Measurements from ENCODE around the gene RGS6. TPM values are rescaled to one million over a fixed set of nuclear protein-coding genes. Genes with fewer than 3 reads are reported as not detected.

The RGS6 gene
- total and polyA plus RNA-seq, 4 donors, result 0.06 to 5.3 (median 0.17) TPM; not detected in 1

- TF ChIP-seq ZBTB33 (IDR thresholded peaks at IDR 0.05) (no peak), EGR1 (IDR thresholded peaks at IDR 0.05; ENCODE audit: low read depth in 2 of 2) (no peak), YY1 (IDR thresholded peaks at IDR 0.05) (no peak), TAF1 (conservative IDR thresholded peaks at IDR 0.05) (no peak), ATF3 (IDR thresholded peaks at IDR 0.05) (no peak), GABPA (IDR thresholded peaks at IDR 0.05 in 1 of 2, conservative IDR thresholded peaks at IDR 0.05 in 1 of 2) (no peak), FOXA2 (IDR thresholded peaks at IDR 0.05) (no peak)
Measured at GRCh38 chr14:72000907-72001306, 68.7 kb downstream of the RGS6 start (continued).

- TF ChIP-seq HNF4A (conservative IDR thresholded peaks at IDR 0.05) (no peak), FOXA2 (IDR thresholded peaks at IDR 0.05) (no peak), GABPA (IDR thresholded peaks at IDR 0.05 in 1 of 2, conservative IDR thresholded peaks at IDR 0.05 in 1 of 2) (no peak), HNF4G (IDR thresholded peaks at IDR 0.05) (no peak), RAD21 (IDR thresholded peaks at IDR 0.05) (no peak), RXRA (IDR thresholded peaks at IDR 0.05) (no peak), ZBTB33 (IDR thresholded peaks at IDR 0.05) (no peak), EGR1 (IDR thresholded peaks at IDR 0.05; ENCODE audit: low read depth in 2 of 2) (no peak), FOXA1 (IDR thresholded peaks at IDR 0.05) (no peak), SP1 (IDR thresholded peaks at IDR 0.05) (no peak), YY1 (IDR thresholded peaks at IDR 0.05) (no peak), CTCF (IDR thresholded peaks at IDR 0.05; ENCODE audit: low read depth, low read length, missing input control) (no peak), NR2F2 (IDR thresholded peaks at IDR 0.05) (no peak), TAF1 (conservative IDR thresholded peaks at IDR 0.05) (no peak), JUND (IDR thresholded peaks at IDR 0.05) (no peak), MAX (IDR thresholded peaks at IDR 0.05) (no peak), REST (IDR thresholded peaks at IDR 0.05) (no peak), ATF3 (IDR thresholded peaks at IDR 0.05) (no peak)
- no peaks in the 10 kb centered on the region for H3K36me3 ChIP-seq (ENCODE audit: control insufficient read depth in 4 of 4, insufficient read depth in 3 of 4, low read depth in 1 of 4, low read length in 3 of 4)
- no peak overlapping the region for H3K4me3 ChIP-seq (ENCODE audit: low read depth in 1 of 3, low read length in 3 of 3)
- no peak for DNase-seq (ENCODE audit: low spot score)
- H3K27me3 ChIP-seq (ENCODE audit: control insufficient read depth in 4 of 4, insufficient read depth in 4 of 4, low read length in 3 of 4), result no peaks in the 10 kb centered on the region
- H3K27ac ChIP-seq (ENCODE audit: low read depth in 1 of 2, low read length in 2 of 2), result no peak overlapping the region
- 83% methylated on average over 3 of the region's 3 CpGs for WGBS
- H3K9me3 ChIP-seq (ENCODE audit: control insufficient read depth in 4 of 4, low read length in 3 of 4), result peaks cover 0 to 1% (median 0%) of the 10 kb centered on the region in 4 donors
- no peak overlapping the region for H3K9ac ChIP-seq (ENCODE audit: low read depth in 1 of 2, low read length in 2 of 2)
- no peaks in the 10 kb centered on the region for H3K4me1 ChIP-seq (ENCODE audit: control insufficient read depth in 4 of 4, insufficient read depth in 4 of 4, low read length in 3 of 4)
Measured at GRCh38 chr14:72002731-72003130, 70.5 kb downstream of the RGS6 start.
